Endothelial cell of umbilical vein (primary cell): ENCODE measurements around the gene FOXJ3. TPM values are rescaled to one million over a fixed set of nuclear protein-coding genes. Genes with fewer than 3 reads are reported as not detected.

Source experiments
- BruUV-seq: library from RNA; stranded (reverse); fragments of 400-500 nt; replicated peaks from 2 replicates; lab custom pipeline; 2021; lab: Mats Ljungman, UMichigan
- CTCF ChIA-PET: fragments of 300-600, 350-600 bp; sonication (Branson Sonifier 250); formaldehyde crosslinking; loops from one replicate; lab custom pipeline; 2021; ENCODE audit warnings: antibody characterized with exemption, inconsistent platforms; lab: Charles Lee
- POLR2A ChIA-PET: fragments of 300-600, 350-600 bp; sonication (Branson Sonifier 250); formaldehyde crosslinking; loops from one replicate; lab custom pipeline; 2021; ENCODE audit warnings: antibody characterized with exemption, inconsistent platforms; lab: Charles Lee
- DNase-seq: peaks from one replicate; pipeline ENCODE4 v3.0.0-alpha.2; 2011; ENCODE audit warnings: low read depth, low spot score
- FAIRE-seq: peaks from 2 replicates; lab custom pipeline; 2011; peaks lifted over from hg19 to GRCh38; lab: Jason Lieb, UNC
- H2AFZ ChIP-seq: 2 replicates; pipeline ENCODE4 v1.6.0; 2012; ENCODE audit warnings: low read depth, low read length, control low read depth, inconsistent platforms
- H3K27ac ChIP-seq: 2 replicates; pipeline ENCODE4 v1.5.1; 2011; ENCODE audit warnings: low read depth, mild to moderate bottlenecking, control low read depth, low read length, moderate library complexity; ENCODE audit not compliant: insufficient read depth
- H3K27me3 ChIP-seq, 2 experiments: 2 replicates each; pipeline versions ENCODE4 v1.6.0 to v1.6.1; 2011; ENCODE audit warnings: low read length in 2 of 2, mixed read lengths in 1 of 2; ENCODE audit not compliant: control insufficient read depth in 2 of 2, insufficient read depth in 2 of 2
- H3K36me3 ChIP-seq, 2 experiments: 2 replicates in 1 of 2; 3 replicates in 1 of 2; pipeline ENCODE4 v1.5.1; 2011; ENCODE audit warnings: low read length in 2 of 2, mild to moderate bottlenecking in 1 of 2, moderate library complexity in 1 of 2; ENCODE audit not compliant: control insufficient read depth in 2 of 2, insufficient read depth in 2 of 2; ENCODE audit errors: extremely low read depth in 1 of 2
- H3K4me1 ChIP-seq: 3 replicates; pipeline ENCODE4 v1.5.1; 2011; ENCODE audit warnings: mild to moderate bottlenecking, low read length; ENCODE audit not compliant: control insufficient read depth, insufficient read depth; ENCODE audit errors: extremely low read depth
- H3K4me2 ChIP-seq: 2 replicates; pipeline ENCODE4 v1.6.1; 2011; ENCODE audit warnings: low read length, control low read depth, mixed read lengths; ENCODE audit not compliant: insufficient read depth
- H3K4me3 ChIP-seq, 3 experiments: fragments of 200-600 bp in 1 of 3; sonication (generic), shearing (Covaris generic) in 1 of 3; replicated peaks in 1 of 3; 2 replicates each; pipeline ENCODE4 v1.5.1; 2011 to 2016; ENCODE audit warnings: control low read depth in 3 of 3, low read length in 3 of 3, mild to moderate bottlenecking in 2 of 3, inconsistent platforms in 1 of 3, low read depth in 1 of 3, moderate library complexity in 1 of 3; ENCODE audit not compliant: insufficient read depth in 1 of 3
- H3K79me2 ChIP-seq: 2 replicates; pipeline ENCODE4 v1.6.0; 2012; ENCODE audit warnings: low read length, inconsistent platforms; ENCODE audit not compliant: control insufficient read depth, insufficient read depth
- H3K9ac ChIP-seq: replicated peaks from 2 replicates; pipeline ENCODE3; 2011; ENCODE audit warnings: low read length, control low read depth; ENCODE audit not compliant: insufficient read depth; ENCODE audit errors: extremely low read depth
- H3K9me1 ChIP-seq: replicated peaks from 3 replicates; pipeline ENCODE4 v1.6.0; 2011; ENCODE audit warnings: mild to moderate bottlenecking, low read length; ENCODE audit not compliant: control insufficient read depth, insufficient read depth; ENCODE audit errors: extremely low read depth
- H3K9me3 ChIP-seq: replicated peaks from 2 replicates; pipeline ENCODE4 v1.5.1; 2012; ENCODE audit warnings: low read length, inconsistent platforms; ENCODE audit not compliant: control insufficient read depth, insufficient read depth
- H4K20me1 ChIP-seq: replicated peaks from 2 replicates; pipeline ENCODE3; 2011; ENCODE audit warnings: mild to moderate bottlenecking, low read length; ENCODE audit not compliant: control insufficient read depth, insufficient read depth; ENCODE audit errors: extremely low read depth
- EZH2 ChIP-seq: IDR thresholded peaks from 2 replicates; pipeline ENCODE4 v1.6.1; 2012; ENCODE audit warnings: borderline replicate concordance, low read depth, mild to moderate bottlenecking, moderate library complexity, low read length, inconsistent platforms; ENCODE audit not compliant: severe bottlenecking
- FOS ChIP-seq: IDR thresholded peaks from 2 replicates; pipeline ENCODE4 v1.6.1; 2011; ENCODE audit warnings: mild to moderate bottlenecking, low read length, moderate library complexity, borderline replicate concordance; ENCODE audit not compliant: insufficient read depth
- GATA2 ChIP-seq: IDR thresholded peaks from 2 replicates; pipeline ENCODE4 v1.7.0; 2011; ENCODE audit warnings: low read depth, mild to moderate bottlenecking, moderate library complexity, mixed read lengths, low read length; ENCODE audit not compliant: insufficient read length, insufficient read depth
- JUN ChIP-seq: IDR thresholded peaks from 2 replicates; pipeline ENCODE4 v1.6.1; 2011; ENCODE audit warnings: borderline replicate concordance, low read depth; ENCODE audit not compliant: insufficient read length, insufficient read depth
- MYC ChIP-seq: IDR thresholded peaks from one replicate; pipeline ENCODE4 v1.6.1; 2011; ENCODE audit warnings: mild to moderate bottlenecking, low read depth, low read length
- POLR2A ChIP-seq: IDR thresholded peaks from 2 replicates; pipeline ENCODE4 v1.6.1; 2012; ENCODE audit warnings: low read depth, mild to moderate bottlenecking, control low read depth, low read length
- POLR2AphosphoS5 ChIP-seq: IDR thresholded peaks from 2 replicates; pipeline ENCODE4 v1.6.1; 2012; ENCODE audit warnings: low read depth, mild to moderate bottlenecking, control low read depth, low read length, moderate library complexity; ENCODE audit not compliant: insufficient read depth
- dilution Hi-C: fragments of 300-500 bp; cut with MboI; formaldehyde crosslinking; loops from one replicate; pipeline ENCODE4 v1.15.0; 2019; ENCODE audit warnings: low sequenced_read_pairs; ENCODE audit not compliant: extremely low pct_ligation_motif_present
- intact Hi-C: fragments of 100-400 bp; cut with micrococcal nuclease; formaldehyde crosslinking; loops from one replicate; pipeline ENCODE4 v1.10.0; 2022
- polyA plus RNA-seq, 4 experiments: library from polyadenylated mRNA; depleted of rRNA in 3 of 4; stranded (reverse) in 3 of 4; unstranded in 1 of 4; fragments of >200 nt; gene quantifications; 2 replicates each; pipeline versions ENCODE4 v1.2.1 to v1.2.3, GENCODE V29; 2011 to 2012; ENCODE audit warnings: missing spikeins in 1 of 4
- total RNA-seq: library from RNA; stranded (reverse); gene quantifications from 2 replicates; pipeline ENCODE4 v1.2.3, GENCODE V29; 2021
- TF ChIP-seq, protein P1 (sequence below), 2 donors: IDR thresholded peaks; 1 replicate in 1 of 2; 2 replicates in 1 of 2; pipeline ENCODE4 v1.5.1; 2011; ENCODE audit warnings: low read length in 2 of 2, mild to moderate bottlenecking in 2 of 2, moderate library complexity in 2 of 2, control low read depth in 1 of 2, inconsistent platforms in 1 of 2, low read depth in 1 of 2; ENCODE audit not compliant: insufficient read depth in 1 of 2; ENCODE audit errors: extremely low read depth in 1 of 2
- TF ChIP-seq, protein P2 (sequence below): IDR thresholded peaks from 2 replicates; pipeline ENCODE4 v1.6.1; 2011; ENCODE audit not compliant: insufficient read depth, insufficient read length

Gene FOXJ3
- total and polyA plus RNA-seq, 2 donors (not counting 3 experiments of a cell fraction or from before 2014, with no cell fraction given), result 34.7 to 38.8 TPM

GRCh38 chr1:42163536-42164503 is 171.2 kb downstream of the FOXJ3 start:
- Histone ChIP-seq H3K4me3 (no peak overlapping the region), H3K4me2 (no peak overlapping the region), H3K79me2 (no peaks in the 10 kb centered on the region), H3K9me1 (no peaks in the 10 kb centered on the region), H3K9me3 (no peaks in the 10 kb centered on the region), H4K20me1 (no peaks in the 10 kb centered on the region), H3K4me1 (peaks cover 5% of the 10 kb centered on the region), H3K9ac (no peak overlapping the region), H2AFZ (no peak overlapping the region), H3K27me3 (peaks cover 3 to 16% of the 10 kb centered on the region in 2 experiments), H3K36me3 (no peaks in the 10 kb centered on the region), H3K27ac (no peak overlapping the region)
- ChIA-PET POLR2A (no interaction called here), CTCF (interaction anchor here (3.4 kb wide), 1 partner anchor 9 kb away, joined by 31 read pairs; no protein-coding TSS in a partner anchor)
- dilution Hi-C loops, result no loop called here
- intact Hi-C loops, result no loop called here
- DNase-seq, result no peak
- TF ChIP-seq, protein P1, sequence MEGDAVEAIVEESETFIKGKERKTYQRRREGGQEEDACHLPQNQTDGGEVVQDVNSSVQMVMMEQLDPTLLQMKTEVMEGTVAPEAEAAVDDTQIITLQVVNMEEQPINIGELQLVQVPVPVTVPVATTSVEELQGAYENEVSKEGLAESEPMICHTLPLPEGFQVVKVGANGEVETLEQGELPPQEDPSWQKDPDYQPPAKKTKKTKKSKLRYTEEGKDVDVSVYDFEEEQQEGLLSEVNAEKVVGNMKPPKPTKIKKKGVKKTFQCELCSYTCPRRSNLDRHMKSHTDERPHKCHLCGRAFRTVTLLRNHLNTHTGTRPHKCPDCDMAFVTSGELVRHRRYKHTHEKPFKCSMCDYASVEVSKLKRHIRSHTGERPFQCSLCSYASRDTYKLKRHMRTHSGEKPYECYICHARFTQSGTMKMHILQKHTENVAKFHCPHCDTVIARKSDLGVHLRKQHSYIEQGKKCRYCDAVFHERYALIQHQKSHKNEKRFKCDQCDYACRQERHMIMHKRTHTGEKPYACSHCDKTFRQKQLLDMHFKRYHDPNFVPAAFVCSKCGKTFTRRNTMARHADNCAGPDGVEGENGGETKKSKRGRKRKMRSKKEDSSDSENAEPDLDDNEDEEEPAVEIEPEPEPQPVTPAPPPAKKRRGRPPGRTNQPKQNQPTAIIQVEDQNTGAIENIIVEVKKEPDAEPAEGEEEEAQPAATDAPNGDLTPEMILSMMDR (IDR thresholded peaks at IDR 0.05; ENCODE audit: extremely low read depth in 1 of 2, insufficient read depth in 1 of 2, low read depth in 1 of 2, low read length in 2 of 2), result no peak
- TF ChIP-seq FOS (no peak), EZH2 (no peak), MYC (no peak), JUN (no peak), POLR2A (no peak), POLR2AphosphoS5 (no peak), GATA2 (no peak)
- TF ChIP-seq, protein P2, sequence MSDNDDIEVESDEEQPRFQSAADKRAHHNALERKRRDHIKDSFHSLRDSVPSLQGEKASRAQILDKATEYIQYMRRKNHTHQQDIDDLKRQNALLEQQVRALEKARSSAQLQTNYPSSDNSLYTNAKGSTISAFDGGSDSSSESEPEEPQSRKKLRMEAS, result no peak
- no peak for FAIRE-seq
- no TSS peak for BruUV-seq
